Stimulated activated naive CD8-positive, alpha-beta T cell treated with anti-CD3 and anti-CD28 coated beads, Interleukin-15, Interleukin-2, amounts not matched to agents 100 ng/mL and 50 ng/mL, for 24 hours (primary cell): ENCODE measurements around the gene AIM2.
A peak's percentile ranks its signal among the peaks of the same experiment; 100 is the strongest.
"Not testable (repeated sequence)": the region's sequence is repeated elsewhere in the genome, so short reads cannot be mapped to it uniquely, and the experiment has no call there.

Source experiments
- H3K27ac Mint-ChIP-seq: one replicate; pipeline ENCODE4 v1.8.0; 2021; ENCODE audit warnings: mild to moderate bottlenecking, mixed read lengths
- H3K27me3 Mint-ChIP-seq: one replicate; pipeline ENCODE4 v1.8.0; 2021; ENCODE audit warnings: mixed read lengths
- H3K36me3 Mint-ChIP-seq: one replicate; pipeline ENCODE4 v1.8.0; 2021; ENCODE audit warnings: low read depth, mixed read lengths
- H3K4me1 Mint-ChIP-seq: one replicate; pipeline ENCODE4 v1.8.0; 2021; ENCODE audit warnings: low read depth, mixed read lengths
- H3K4me3 Mint-ChIP-seq: one replicate; pipeline ENCODE4 v1.8.0; 2021; ENCODE audit warnings: mild to moderate bottlenecking, mixed read lengths
- H3K9me3 Mint-ChIP-seq: one replicate; pipeline ENCODE4 v1.8.0; 2021; ENCODE audit warnings: mixed read lengths

The AIM2 gene

GRCh38 chr1:159058751-159059150 lies 17.8 kb downstream of the AIM2 start:
- Mint-ChIP-seq H3K27ac (no peak overlapping the region), H3K4me3 (no peak overlapping the region), H3K4me1 (peaks cover 25% of the 10 kb centered on the region), H3K9me3 (no peaks in the 10 kb centered on the region), H3K36me3 (peaks cover 40% of the 10 kb centered on the region), H3K27me3 (no peaks in the 10 kb centered on the region)

- H3K9me3 Mint-ChIP-seq, result no peaks in the 10 kb centered on the region
- H3K27ac Mint-ChIP-seq, result peak overlapping the region; percentile 42
- peaks cover 66% of the 10 kb centered on the region for H3K36me3 Mint-ChIP-seq
- H3K27me3 Mint-ChIP-seq, result no peaks in the 10 kb centered on the region
- H3K4me1 Mint-ChIP-seq, result peaks cover 49% of the 10 kb centered on the region
- no peak overlapping the region for H3K4me3 Mint-ChIP-seq
Measured at GRCh38 chr1:159056069-159056698, 20.4 kb downstream of the AIM2 start.

GRCh38 chr1:159055181-159055641 lies 21.4 kb downstream of the AIM2 start:
- Mint-ChIP-seq H3K27ac (peak overlapping the region; percentile 43), H3K9me3 (no peaks in the 10 kb centered on the region), H3K4me3 (no peak overlapping the region), H3K36me3 (peaks cover 75% of the 10 kb centered on the region), H3K27me3 (no peaks in the 10 kb centered on the region), H3K4me1 (peaks cover 55% of the 10 kb centered on the region)

- H3K4me1 Mint-ChIP-seq, result peaks cover 58% of the 10 kb centered on the region
- H3K4me3 Mint-ChIP-seq, result no peak overlapping the region
- H3K36me3 Mint-ChIP-seq, result peaks cover 83% of the 10 kb centered on the region
- H3K9me3 Mint-ChIP-seq, result no peaks in the 10 kb centered on the region
- no peaks in the 10 kb centered on the region for H3K27me3 Mint-ChIP-seq
- H3K27ac Mint-ChIP-seq, result peak overlapping the region; percentile 28
Measured at GRCh38 chr1:159054427-159054826, 22.1 kb downstream of the AIM2 start.

GRCh38 chr1:159051436-159051835 lies 25.1 kb downstream of the AIM2 start:
- H3K27ac Mint-ChIP-seq, result peak overlapping the region; percentile 40
- peaks cover 69% of the 10 kb centered on the region for H3K4me1 Mint-ChIP-seq
- peaks cover 94% of the 10 kb centered on the region for H3K36me3 Mint-ChIP-seq
- no peaks in the 10 kb centered on the region for H3K27me3 Mint-ChIP-seq
- no peak overlapping the region for H3K4me3 Mint-ChIP-seq
- H3K9me3 Mint-ChIP-seq, result no peaks in the 10 kb centered on the region

- peak overlapping the region; percentile 94 for H3K27ac Mint-ChIP-seq
- not testable (repeated sequence) for H3K9me3 Mint-ChIP-seq, H3K27me3 Mint-ChIP-seq
- peak overlapping the region; percentile 73 for H3K4me3 Mint-ChIP-seq
- peaks cover 86% of the 10 kb centered on the region for H3K36me3 Mint-ChIP-seq
- peaks cover 55% of the 10 kb centered on the region for H3K4me1 Mint-ChIP-seq
Measured at GRCh38 chr1:159046486-159046885, 30.1 kb downstream of the AIM2 start.

- Mint-ChIP-seq H3K4me1 (peaks cover 53% of the 10 kb centered on the region), H3K27ac (peak overlapping the region; percentile 89), H3K9me3 (no peaks in the 10 kb centered on the region), H3K4me3 (peak overlapping the region; percentile 9), H3K27me3 (no peaks in the 10 kb centered on the region), H3K36me3 (peaks cover 90% of the 10 kb centered on the region)
Measured at GRCh38 chr1:159040893-159041724, 35.5 kb downstream of the AIM2 start.

GRCh38 chr1:159040206-159040605 lies 36.4 kb downstream of the AIM2 start:
- no peak overlapping the region for H3K4me3 Mint-ChIP-seq
- peaks cover 44% of the 10 kb centered on the region for H3K4me1 Mint-ChIP-seq
- H3K36me3 Mint-ChIP-seq, result peaks cover 93% of the 10 kb centered on the region
- no peak overlapping the region for H3K27ac Mint-ChIP-seq
- no peaks in the 10 kb centered on the region for H3K9me3 Mint-ChIP-seq
- H3K27me3 Mint-ChIP-seq, result no peaks in the 10 kb centered on the region

GRCh38 chr1:159030877-159031447 lies 45.6 kb downstream of the AIM2 start:
- Mint-ChIP-seq H3K27me3 (no peaks in the 10 kb centered on the region), H3K27ac (peak overlapping the region; percentile 41), H3K9me3 (peaks cover 4% of the 10 kb centered on the region), H3K4me1 (peaks cover 59% of the 10 kb centered on the region), H3K4me3 (no peak overlapping the region), H3K36me3 (peaks cover 94% of the 10 kb centered on the region)

- Mint-ChIP-seq H3K4me3 (no peak overlapping the region), H3K4me1 (peaks cover 66% of the 10 kb centered on the region), H3K9me3 (peaks cover 4% of the 10 kb centered on the region), H3K27ac (peak overlapping the region; percentile 62), H3K36me3 (peaks cover 94% of the 10 kb centered on the region), H3K27me3 (no peaks in the 10 kb centered on the region)
Measured at GRCh38 chr1:159030311-159030710, 46.3 kb downstream of the AIM2 start.

GRCh38 chr1:159026841-159027240 lies 49.7 kb downstream of the AIM2 start:
- H3K4me3 Mint-ChIP-seq, result peak overlapping the region; percentile 41

GRCh38 chr1:159025043-159025442 lies 51.5 kb downstream of the AIM2 start:
- no peak overlapping the region for H3K27ac Mint-ChIP-seq
- peaks cover 79% of the 10 kb centered on the region for H3K4me1 Mint-ChIP-seq
- H3K27me3 Mint-ChIP-seq, result no peaks in the 10 kb centered on the region
- no peak overlapping the region for H3K4me3 Mint-ChIP-seq
- peaks cover 97% of the 10 kb centered on the region for H3K36me3 Mint-ChIP-seq
- H3K9me3 Mint-ChIP-seq, result peaks cover 4% of the 10 kb centered on the region

More at GRCh38 chr1:159026841-159027240, 49.7 kb downstream of the AIM2 start:
- H3K36me3 Mint-ChIP-seq, result peaks cover 95% of the 10 kb centered on the region
- H3K9me3 Mint-ChIP-seq, H3K27me3 Mint-ChIP-seq: not testable (repeated sequence)
- peaks cover 77% of the 10 kb centered on the region for H3K4me1 Mint-ChIP-seq
- H3K27ac Mint-ChIP-seq, result peak overlapping the region; percentile 27

- peaks cover 81% of the 10 kb centered on the region for H3K4me1 Mint-ChIP-seq
- H3K9me3 Mint-ChIP-seq, result peaks cover 3% of the 10 kb centered on the region
- no peak overlapping the region for H3K27ac Mint-ChIP-seq
- peaks cover 97% of the 10 kb centered on the region for H3K36me3 Mint-ChIP-seq
- H3K27me3 Mint-ChIP-seq, result no peaks in the 10 kb centered on the region
- no peak overlapping the region for H3K4me3 Mint-ChIP-seq
Measured at GRCh38 chr1:159023723-159024122, 52.8 kb downstream of the AIM2 start.

- Mint-ChIP-seq H3K4me1 (peaks cover 79% of the 10 kb centered on the region), H3K4me3 (peak overlapping the region; percentile 93), H3K9me3 (no peaks in the 10 kb centered on the region), H3K27ac (peak overlapping the region; percentile 99), H3K36me3 (peaks cover 90% of the 10 kb centered on the region), H3K27me3 (no peaks in the 10 kb centered on the region)
Measured at GRCh38 chr1:159015440-159015909, 61.1 kb downstream of the AIM2 start.

GRCh38 chr1:159014851-159015250 lies 61.7 kb downstream of the AIM2 start:
- Mint-ChIP-seq H3K9me3 (no peaks in the 10 kb centered on the region), H3K4me3 (peak overlapping the region; percentile 93), H3K4me1 (peaks cover 76% of the 10 kb centered on the region), H3K27ac (peak overlapping the region; percentile 99), H3K36me3 (peaks cover 90% of the 10 kb centered on the region), H3K27me3 (no peaks in the 10 kb centered on the region)
